Limb (tissue), 2 donors: ENCODE measurements around the gene MGAT4C.

Experiments
- DNase-seq, 2 donors: peaks; one replicate each; pipeline ENCODE4 v3.0.0-alpha.2; 2016; ENCODE audit errors: extremely low spot score in 2 of 2

Gene MGAT4C

GRCh38 chr12:85979641-85980040 lies 276.6 kb downstream of the MGAT4C start:
- DNase-seq, result no peak

- DNase-seq, result no peak
These were observed 280.5 kb downstream of the MGAT4C start for GRCh38 chr12:85975716-85976115.

GRCh38 chr12:85971800-85972199 lies 284.4 kb downstream of the MGAT4C start:
- peak in 1 of 2 donors; percentile 3 for DNase-seq

GRCh38 chr12:85968606-85969005 lies 287.6 kb downstream of the MGAT4C start:
- DNase-seq, result no peak

GRCh38 chr12:85963326-85963725 lies 292.9 kb downstream of the MGAT4C start:
- DNase-seq, result no peak

GRCh38 chr12:85956081-85956480 lies 300.1 kb downstream of the MGAT4C start:
- DNase-seq, result no peak

GRCh38 chr12:85955127-85955526 lies 301.1 kb downstream of the MGAT4C start:
- DNase-seq, result peak in 1 of 2 donors; percentile 14

- peak in 1 of 2 donors; percentile 21 for DNase-seq
These were observed 304.4 kb downstream of the MGAT4C start for GRCh38 chr12:85951823-85952222.

- no peak for DNase-seq
These were observed 306.9 kb downstream of the MGAT4C start for GRCh38 chr12:85949253-85949652.

GRCh38 chr12:85948340-85948739 lies 307.9 kb downstream of the MGAT4C start:
- DNase-seq, result no peak

GRCh38 chr12:85947286-85947685 lies 308.9 kb downstream of the MGAT4C start:
- no peak for DNase-seq

- DNase-seq, result no peak
These were observed 309.8 kb downstream of the MGAT4C start for GRCh38 chr12:85946375-85946774.

- no peak for DNase-seq
These were observed 329.0 kb downstream of the MGAT4C start for GRCh38 chr12:85927166-85927565.

- peak in 1 of 2 donors; percentile 32 for DNase-seq
These were observed 332.3 kb downstream of the MGAT4C start for GRCh38 chr12:85923767-85924331.

GRCh38 chr12:85920324-85920947 lies 335.8 kb downstream of the MGAT4C start:
- peak in 1 of 2 donors; percentile 64 for DNase-seq
